ENCODE data around the gene GLI3.

DNA sequence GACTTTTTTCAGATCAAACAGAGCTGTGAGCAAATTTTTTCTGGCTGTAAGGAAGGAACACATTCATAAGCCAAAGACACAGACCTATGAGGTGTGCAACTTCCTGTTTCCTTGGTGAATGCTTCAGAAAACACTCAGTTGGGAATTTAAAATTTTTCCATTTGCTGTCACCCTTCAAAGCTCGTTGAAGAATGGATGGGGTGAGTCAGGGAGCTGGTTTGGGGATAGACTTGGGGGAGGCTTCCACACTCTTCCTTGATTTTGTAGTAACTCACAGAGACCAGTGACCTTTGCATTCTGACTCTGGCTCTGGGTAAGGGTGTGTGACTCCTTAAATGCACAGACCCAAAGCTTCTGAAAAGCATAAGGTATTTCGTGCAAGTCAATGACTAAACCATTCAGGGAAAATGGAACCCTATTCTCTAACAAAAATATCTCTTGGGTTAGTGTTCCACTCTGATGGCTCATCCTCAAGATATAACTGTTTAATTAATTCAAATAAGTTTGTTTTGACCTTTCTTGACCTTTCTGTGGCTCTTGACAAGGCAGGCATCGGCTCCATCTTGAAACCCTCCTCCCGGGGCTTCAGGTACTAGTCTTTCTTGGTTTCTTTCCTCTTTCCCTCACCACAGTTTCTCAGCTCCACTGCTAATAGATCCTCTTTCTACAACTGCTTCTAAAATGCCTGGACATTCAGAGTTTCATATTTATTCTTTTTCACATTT, 306.3 kb downstream of the GLI3 start:
- TF ChIP-seq TAF1 (IDR thresholded peaks at IDR 0.05; ENCODE audit: borderline replicate concordance, insufficient read depth, low read length) (no peak), POLR2AphosphoS5 (IDR thresholded peaks at IDR 0.05; ENCODE audit: low read depth, low read length) (no peak), SIN3A (IDR thresholded peaks at IDR 0.05; ENCODE audit: borderline replicate concordance, insufficient read depth, low read length) (no peak), FOXP2 (optimal IDR thresholded peaks at IDR 0.05; ENCODE audit: borderline replicate concordance, extremely low read depth, extremely low read length, insufficient read depth) (no peak)
- TF ChIP-seq, protein P1, sequence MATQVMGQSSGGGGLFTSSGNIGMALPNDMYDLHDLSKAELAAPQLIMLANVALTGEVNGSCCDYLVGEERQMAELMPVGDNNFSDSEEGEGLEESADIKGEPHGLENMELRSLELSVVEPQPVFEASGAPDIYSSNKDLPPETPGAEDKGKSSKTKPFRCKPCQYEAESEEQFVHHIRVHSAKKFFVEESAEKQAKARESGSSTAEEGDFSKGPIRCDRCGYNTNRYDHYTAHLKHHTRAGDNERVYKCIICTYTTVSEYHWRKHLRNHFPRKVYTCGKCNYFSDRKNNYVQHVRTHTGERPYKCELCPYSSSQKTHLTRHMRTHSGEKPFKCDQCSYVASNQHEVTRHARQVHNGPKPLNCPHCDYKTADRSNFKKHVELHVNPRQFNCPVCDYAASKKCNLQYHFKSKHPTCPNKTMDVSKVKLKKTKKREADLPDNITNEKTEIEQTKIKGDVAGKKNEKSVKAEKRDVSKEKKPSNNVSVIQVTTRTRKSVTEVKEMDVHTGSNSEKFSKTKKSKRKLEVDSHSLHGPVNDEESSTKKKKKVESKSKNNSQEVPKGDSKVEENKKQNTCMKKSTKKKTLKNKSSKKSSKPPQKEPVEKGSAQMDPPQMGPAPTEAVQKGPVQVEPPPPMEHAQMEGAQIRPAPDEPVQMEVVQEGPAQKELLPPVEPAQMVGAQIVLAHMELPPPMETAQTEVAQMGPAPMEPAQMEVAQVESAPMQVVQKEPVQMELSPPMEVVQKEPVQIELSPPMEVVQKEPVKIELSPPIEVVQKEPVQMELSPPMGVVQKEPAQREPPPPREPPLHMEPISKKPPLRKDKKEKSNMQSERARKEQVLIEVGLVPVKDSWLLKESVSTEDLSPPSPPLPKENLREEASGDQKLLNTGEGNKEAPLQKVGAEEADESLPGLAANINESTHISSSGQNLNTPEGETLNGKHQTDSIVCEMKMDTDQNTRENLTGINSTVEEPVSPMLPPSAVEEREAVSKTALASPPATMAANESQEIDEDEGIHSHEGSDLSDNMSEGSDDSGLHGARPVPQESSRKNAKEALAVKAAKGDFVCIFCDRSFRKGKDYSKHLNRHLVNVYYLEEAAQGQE (IDR thresholded peaks at IDR 0.05; ENCODE audit: insufficient read depth in 1 of 2, low read depth in 2 of 2, low read length in 2 of 2): no peak
